ENCODE data around the gene UBC.
A peak's percentile ranks its signal among the peaks of the same experiment; 100 is the strongest.
"Not testable (repeated sequence)": the region's sequence is repeated elsewhere in the genome, so short reads cannot be mapped to it uniquely, and the experiment has no call there.

The UBC gene

DNA sequence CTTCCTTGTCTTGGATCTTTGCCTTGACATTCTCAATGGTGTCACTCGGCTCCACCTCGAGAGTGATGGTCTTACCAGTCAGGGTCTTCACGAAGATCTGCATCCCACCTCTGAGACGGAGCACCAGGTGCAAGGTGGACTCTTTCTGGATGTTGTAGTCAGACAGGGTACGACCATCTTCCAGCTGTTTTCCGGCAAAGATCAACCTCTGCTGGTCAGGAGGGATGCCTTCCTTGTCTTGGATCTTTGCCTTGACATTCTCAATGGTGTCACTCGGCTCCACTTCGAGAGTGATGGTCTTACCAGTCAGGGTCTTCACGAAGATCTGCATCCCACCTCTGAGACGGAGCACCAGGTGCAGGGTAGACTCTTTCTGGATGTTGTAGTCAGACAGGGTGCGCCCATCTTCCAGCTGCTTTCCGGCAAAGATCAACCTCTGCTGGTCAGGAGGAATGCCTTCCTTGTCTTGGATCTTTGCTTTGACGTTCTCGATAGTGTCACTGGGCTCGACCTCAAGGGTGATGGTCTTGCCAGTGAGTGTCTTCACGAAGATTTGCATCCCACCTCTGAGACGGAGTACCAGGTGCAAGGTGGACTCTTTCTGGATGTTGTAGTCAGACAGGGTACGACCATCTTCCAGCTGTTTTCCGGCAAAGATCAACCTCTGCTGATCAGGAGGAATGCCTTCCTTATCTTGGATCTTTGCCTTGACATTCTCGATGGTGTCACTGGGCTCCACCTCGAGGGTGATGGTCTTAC, 1.7 kb downstream of the UBC start:
- not testable (repeated sequence) for H3K27ac ChIP-seq (ENCODE audit: low read length); H3K9ac ChIP-seq (ENCODE audit: low read length in 2 of 2)
- peak overlapping the region; percentile 93 to 100 for H3K4me3 ChIP-seq (ENCODE audit: low read length in 2 of 2)

DNA sequence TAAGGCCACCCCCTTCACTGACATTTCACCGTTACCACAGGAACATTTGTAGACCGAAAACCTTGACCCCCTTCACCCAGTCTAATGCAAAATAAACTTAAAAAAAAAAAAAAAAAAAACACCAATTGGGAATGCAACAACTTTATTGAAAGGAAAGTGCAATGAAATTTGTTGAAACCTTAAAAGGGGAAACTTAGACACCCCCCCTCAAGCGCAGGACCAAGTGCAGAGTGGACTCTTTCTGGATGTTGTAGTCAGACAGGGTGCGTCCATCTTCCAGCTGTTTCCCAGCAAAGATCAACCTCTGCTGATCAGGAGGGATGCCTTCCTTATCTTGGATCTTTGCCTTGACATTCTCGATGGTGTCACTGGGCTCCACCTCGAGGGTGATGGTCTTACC, 2.9 kb downstream of the UBC start:
- not testable (repeated sequence) for H3K9me3 ChIP-seq (ENCODE audit: control insufficient read depth in 2 of 2, low read length in 2 of 2); H3K27me3 ChIP-seq (ENCODE audit: control insufficient read depth in 1 of 2, insufficient read depth in 2 of 2, low read length in 2 of 2)
- Histone ChIP-seq H3K9ac (ENCODE audit: low read length in 2 of 2) (peak overlapping the region in 1 of 2 donors; percentile 0), H3K4me3 (ENCODE audit: low read length in 2 of 2) (peak overlapping the region; percentile 23 to 66), H3K36me3 (ENCODE audit: control insufficient read depth in 2 of 2, insufficient read depth in 2 of 2, low read length in 2 of 2) (peaks cover 15 to 16% of the 10 kb centered on the region in 2 donors), H3K4me1 (ENCODE audit: control insufficient read depth, insufficient read depth, low read length) (peaks cover 49% of the 10 kb centered on the region), H3K27ac (ENCODE audit: low read length) (peak overlapping the region; percentile 3)

More for the DNA sequence above, 1.7 kb downstream of the UBC start:
- not testable (repeated sequence) for H3K27me3 ChIP-seq (ENCODE audit: control insufficient read depth in 1 of 2, insufficient read depth in 2 of 2, low read length in 2 of 2); H3K9me3 ChIP-seq (ENCODE audit: control insufficient read depth in 2 of 2, low read length in 2 of 2)
- Histone ChIP-seq H3K36me3 (ENCODE audit: control insufficient read depth in 2 of 2, insufficient read depth in 2 of 2, low read length in 2 of 2) (peaks cover 15 to 16% of the 10 kb centered on the region in 2 donors), H3K4me1 (ENCODE audit: control insufficient read depth, insufficient read depth, low read length) (peaks cover 56% of the 10 kb centered on the region)

DNA sequence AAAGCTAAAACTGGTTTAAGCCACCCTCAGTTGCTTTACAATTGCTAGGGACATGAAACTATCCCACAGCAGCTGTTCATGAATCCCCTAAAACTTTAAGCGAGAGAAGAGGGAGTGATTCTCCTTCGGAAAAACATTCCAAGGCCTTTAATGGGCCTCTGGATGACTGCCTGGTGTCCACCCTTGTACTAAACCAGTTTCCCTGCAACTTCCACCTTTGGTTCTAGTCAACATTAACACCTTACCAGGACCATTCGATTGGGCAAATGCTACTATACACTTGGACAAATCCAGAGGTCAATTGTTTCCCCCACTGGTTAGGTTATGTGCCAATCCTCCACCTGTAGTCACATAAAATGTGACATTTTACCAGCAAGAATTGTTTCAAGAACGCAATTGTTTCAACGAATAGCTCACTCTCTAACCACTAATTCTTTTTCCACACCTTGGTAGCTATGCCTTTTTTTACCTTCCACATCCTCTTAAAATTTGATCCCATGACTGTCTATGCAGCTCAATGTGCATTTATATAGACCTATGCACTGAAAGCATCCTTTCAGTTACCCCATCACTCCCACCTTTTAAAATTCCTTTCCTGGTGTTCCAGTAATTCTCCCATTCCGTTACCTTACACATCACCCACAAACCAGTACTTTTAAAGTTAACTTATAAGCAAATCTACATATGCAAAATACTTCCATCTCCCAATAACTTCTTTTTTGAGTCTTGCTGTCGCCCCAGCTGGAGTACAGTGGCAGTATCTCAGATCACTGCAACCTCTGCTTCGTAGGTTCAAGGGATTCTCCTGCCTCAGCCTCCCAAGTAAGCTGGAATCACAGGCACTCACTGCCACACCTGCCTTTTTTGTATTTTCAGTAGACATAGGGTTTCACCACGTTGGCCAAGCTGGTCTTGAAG, 3.6 kb downstream of the UBC start:
- H3K27ac ChIP-seq (ENCODE audit: low read length), result peak overlapping the region; percentile 12
- peaks cover 43% of the 10 kb centered on the region for H3K4me1 ChIP-seq (ENCODE audit: control insufficient read depth, insufficient read depth, low read length)
- H3K4me3 ChIP-seq (ENCODE audit: low read length in 2 of 2), result peak overlapping the region; percentile 23 to 66
- peak overlapping the region; percentile 0 to 3 for H3K9ac ChIP-seq (ENCODE audit: low read length in 2 of 2)
- no peaks in the 10 kb centered on the region for H3K9me3 ChIP-seq (ENCODE audit: control insufficient read depth in 2 of 2, low read length in 2 of 2)
- H3K36me3 ChIP-seq (ENCODE audit: control insufficient read depth in 2 of 2, insufficient read depth in 2 of 2, low read length in 2 of 2), result peaks cover 15 to 16% of the 10 kb centered on the region in 2 donors
- H3K27me3 ChIP-seq (ENCODE audit: control insufficient read depth in 1 of 2, insufficient read depth in 2 of 2, low read length in 2 of 2), result no peaks in the 10 kb centered on the region

DNA sequence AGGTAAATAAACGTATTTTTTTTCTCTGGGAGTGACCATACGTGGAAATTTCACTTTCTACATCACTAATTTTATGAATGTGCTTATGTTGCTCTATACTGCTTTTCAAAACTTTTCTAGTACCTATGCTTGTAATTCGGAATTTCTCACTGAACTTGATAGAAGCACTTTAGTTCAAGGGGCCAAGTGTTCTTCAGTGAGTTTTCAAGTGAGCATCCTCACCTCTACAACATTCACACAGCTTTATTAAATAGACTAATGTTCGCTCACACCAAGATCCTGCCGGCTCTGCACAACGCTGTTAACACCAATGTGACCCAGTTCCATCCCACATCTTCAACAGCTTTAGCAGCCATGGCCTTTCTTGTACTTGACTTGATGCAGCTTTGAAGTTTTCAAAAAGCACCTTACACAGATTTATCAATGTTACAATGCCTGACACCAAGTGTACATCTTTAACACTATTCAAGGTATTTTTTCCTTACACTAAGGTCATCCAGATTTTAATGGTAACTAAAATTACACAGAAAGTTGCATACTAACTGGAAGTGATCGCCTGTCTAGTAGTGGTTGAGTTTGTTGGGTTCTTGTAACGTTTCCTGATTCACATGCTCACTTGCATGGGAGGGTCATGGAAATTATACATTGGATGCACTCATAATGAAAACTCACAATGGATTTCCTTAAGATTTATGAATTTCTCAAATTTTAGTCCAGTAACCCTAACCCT, 4.5 kb downstream of the UBC start:
- no peaks in the 10 kb centered on the region for H3K9me3 ChIP-seq (ENCODE audit: control insufficient read depth in 2 of 2, low read length in 2 of 2)
- peaks cover 36% of the 10 kb centered on the region for H3K4me1 ChIP-seq (ENCODE audit: control insufficient read depth, insufficient read depth, low read length)
- H3K9ac ChIP-seq (ENCODE audit: low read length in 2 of 2), result peak overlapping the region in 1 of 2 donors; percentile 3
- H3K27ac ChIP-seq (ENCODE audit: low read length), result peak overlapping the region; percentile 12
- H3K36me3 ChIP-seq (ENCODE audit: control insufficient read depth in 2 of 2, insufficient read depth in 2 of 2, low read length in 2 of 2), result peaks cover 15 to 16% of the 10 kb centered on the region in 2 donors
- no peaks in the 10 kb centered on the region for H3K27me3 ChIP-seq (ENCODE audit: control insufficient read depth in 1 of 2, insufficient read depth in 2 of 2, low read length in 2 of 2)
- H3K4me3 ChIP-seq (ENCODE audit: low read length in 2 of 2), result peak overlapping the region in 1 of 2 donors; percentile 66

DNA sequence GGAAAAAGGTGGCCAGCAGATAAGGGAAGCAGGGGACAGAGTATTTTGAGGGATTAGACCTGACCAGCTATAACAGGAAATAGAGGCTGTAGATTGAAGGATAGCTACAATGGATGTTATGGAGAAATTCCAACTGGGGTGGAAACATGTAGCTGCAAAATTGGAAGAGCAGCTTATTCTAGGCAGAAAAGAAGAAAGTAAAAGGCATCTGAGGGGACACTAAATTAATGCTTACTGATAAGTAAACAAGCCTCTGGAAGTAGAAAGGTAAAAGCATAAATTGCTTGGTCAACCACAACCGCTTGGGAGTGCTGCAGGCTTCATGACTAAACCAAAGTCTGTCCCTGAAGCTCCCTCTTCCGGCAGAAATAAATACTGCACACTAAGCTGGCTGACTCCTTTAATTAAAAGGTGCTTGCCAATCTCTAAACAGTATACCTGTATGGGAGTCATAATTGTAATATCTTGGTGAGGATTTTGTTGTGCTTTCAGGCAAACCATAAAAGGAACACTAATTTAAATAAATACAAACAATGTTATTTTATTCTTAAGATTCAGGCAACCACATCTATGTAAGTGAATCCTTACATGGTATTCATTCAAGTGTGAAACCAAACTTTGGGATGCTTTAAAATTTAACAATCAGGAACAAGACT, 7.7 kb downstream of the UBC start:
- Histone ChIP-seq H3K36me3 (ENCODE audit: control insufficient read depth in 2 of 2, insufficient read depth in 2 of 2, low read length in 2 of 2) (peaks cover 7 to 12% of the 10 kb centered on the region in 2 donors), H3K27me3 (ENCODE audit: control insufficient read depth in 1 of 2, insufficient read depth in 2 of 2, low read length in 2 of 2) (no peaks in the 10 kb centered on the region), H3K9me3 (ENCODE audit: control insufficient read depth in 2 of 2, low read length in 2 of 2) (no peaks in the 10 kb centered on the region), H3K9ac (ENCODE audit: low read length in 2 of 2) (no peak overlapping the region), H3K27ac (ENCODE audit: low read length) (peak overlapping the region; percentile 41), H3K4me1 (ENCODE audit: control insufficient read depth, insufficient read depth, low read length) (peaks cover 31% of the 10 kb centered on the region), H3K4me3 (ENCODE audit: low read length in 2 of 2) (no peak overlapping the region)

DNA sequence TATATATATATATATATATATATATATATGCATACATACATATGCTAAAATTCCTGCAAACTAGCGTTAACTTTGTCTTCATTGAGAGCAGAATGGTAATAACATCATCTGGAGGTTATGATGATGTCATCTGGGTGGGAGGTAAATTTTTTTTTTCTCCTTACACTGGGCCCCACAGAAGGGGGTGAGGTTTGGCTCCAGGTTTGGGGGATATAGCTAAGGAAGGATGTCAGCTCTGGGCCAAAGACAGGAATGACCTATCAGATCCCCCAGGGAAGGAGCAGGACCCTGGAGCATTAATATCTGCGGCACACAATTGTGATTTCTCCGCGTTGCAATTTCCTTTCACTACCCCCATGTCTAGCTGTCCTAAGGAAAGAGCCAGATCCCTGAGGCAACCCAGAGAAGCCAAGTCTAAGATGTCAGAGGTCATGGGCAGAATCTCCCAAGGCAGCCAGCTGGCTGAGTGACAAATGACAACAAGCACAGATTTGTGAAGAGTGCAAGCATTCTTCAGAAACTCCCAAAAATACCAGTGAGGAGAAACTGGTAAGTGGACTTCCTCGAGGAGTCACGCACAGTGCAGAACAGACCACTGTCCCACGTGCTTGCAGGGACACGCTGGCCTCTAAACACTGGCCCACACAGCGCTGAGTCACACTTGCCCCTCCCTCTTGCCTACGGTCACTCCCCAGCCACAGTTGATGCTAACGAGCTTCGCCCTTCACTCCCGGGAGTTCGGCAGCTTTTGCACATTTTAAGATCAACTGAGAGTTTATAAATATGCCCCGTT, 9.9 kb downstream of the UBC start:
- Histone ChIP-seq H3K4me3 (ENCODE audit: low read length in 2 of 2) (peak overlapping the region; percentile 21 to 61), H3K9me3 (ENCODE audit: control insufficient read depth in 2 of 2, low read length in 2 of 2) (no peaks in the 10 kb centered on the region), H3K27ac (ENCODE audit: low read length) (peak overlapping the region; percentile 64), H3K9ac (ENCODE audit: low read length in 2 of 2) (peak overlapping the region in 1 of 2 donors; percentile 2), H3K27me3 (ENCODE audit: control insufficient read depth in 1 of 2, insufficient read depth in 2 of 2, low read length in 2 of 2) (no peaks in the 10 kb centered on the region), H3K4me1 (ENCODE audit: control insufficient read depth, insufficient read depth, low read length) (peaks cover 12% of the 10 kb centered on the region), H3K36me3 (ENCODE audit: control insufficient read depth in 2 of 2, insufficient read depth in 2 of 2, low read length in 2 of 2) (no peaks in the 10 kb centered on the region)

DNA sequence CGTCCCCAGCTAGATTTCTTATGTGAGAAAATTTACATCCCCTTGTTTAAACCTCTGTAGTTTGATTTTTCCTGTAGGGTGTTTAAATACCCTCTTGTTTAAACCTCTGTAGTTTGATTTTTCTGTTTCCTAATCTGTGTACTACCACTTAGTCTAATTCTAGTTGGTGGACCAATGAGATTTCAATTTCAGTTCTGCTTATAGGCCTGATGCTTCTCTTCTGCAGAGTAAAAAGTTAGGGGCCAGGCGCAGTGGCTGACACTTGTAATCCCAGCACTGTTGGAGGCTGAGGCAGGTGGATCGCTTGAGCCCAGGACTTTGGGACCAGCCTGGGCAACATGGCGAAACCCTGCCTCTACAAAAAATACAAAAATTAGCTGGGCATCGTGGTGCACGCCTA, 11.5 kb downstream of the UBC start:
- H3K27me3 ChIP-seq (ENCODE audit: control insufficient read depth in 1 of 2, insufficient read depth in 2 of 2, low read length in 2 of 2), result no peaks in the 10 kb centered on the region
- no peaks in the 10 kb centered on the region for H3K36me3 ChIP-seq (ENCODE audit: control insufficient read depth in 2 of 2, insufficient read depth in 2 of 2, low read length in 2 of 2)
- no peak overlapping the region for H3K9ac ChIP-seq (ENCODE audit: low read length in 2 of 2)
- no peak overlapping the region for H3K4me3 ChIP-seq (ENCODE audit: low read length in 2 of 2)
- H3K9me3 ChIP-seq (ENCODE audit: control insufficient read depth in 2 of 2, low read length in 2 of 2), result no peaks in the 10 kb centered on the region
- H3K4me1 ChIP-seq (ENCODE audit: control insufficient read depth, insufficient read depth, low read length), result peaks cover 11% of the 10 kb centered on the region
- no peak overlapping the region for H3K27ac ChIP-seq (ENCODE audit: low read length)

DNA sequence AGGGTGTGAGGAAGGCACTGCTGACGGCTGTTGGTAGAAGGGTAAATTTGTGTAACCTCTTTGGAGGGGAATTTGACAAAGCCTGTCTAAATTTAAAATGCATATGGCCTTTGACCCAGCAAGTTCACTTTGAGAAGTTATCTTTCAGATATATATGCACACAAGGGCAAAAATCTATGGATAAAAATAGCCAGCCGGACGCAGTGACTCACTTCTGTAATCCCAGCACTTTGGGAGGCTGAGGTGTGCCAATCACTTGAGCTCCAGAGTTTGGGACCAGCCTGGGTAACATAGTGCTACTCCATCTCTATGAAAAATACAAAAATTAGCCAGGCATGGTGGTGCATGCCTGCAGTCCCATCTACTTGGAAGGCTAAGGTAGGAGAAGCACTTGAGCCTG, 13.4 kb downstream of the UBC start:
- Histone ChIP-seq H3K27me3 (ENCODE audit: control insufficient read depth in 1 of 2, insufficient read depth in 2 of 2, low read length in 2 of 2) (no peaks in the 10 kb centered on the region), H3K9ac (ENCODE audit: low read length in 2 of 2) (no peak overlapping the region), H3K9me3 (ENCODE audit: control insufficient read depth in 2 of 2, low read length in 2 of 2) (no peaks in the 10 kb centered on the region), H3K36me3 (ENCODE audit: control insufficient read depth in 2 of 2, insufficient read depth in 2 of 2, low read length in 2 of 2) (no peaks in the 10 kb centered on the region), H3K27ac (ENCODE audit: low read length) (no peak overlapping the region), H3K4me1 (ENCODE audit: control insufficient read depth, insufficient read depth, low read length) (peaks cover 11% of the 10 kb centered on the region), H3K4me3 (ENCODE audit: low read length in 2 of 2) (no peak overlapping the region)

DNA sequence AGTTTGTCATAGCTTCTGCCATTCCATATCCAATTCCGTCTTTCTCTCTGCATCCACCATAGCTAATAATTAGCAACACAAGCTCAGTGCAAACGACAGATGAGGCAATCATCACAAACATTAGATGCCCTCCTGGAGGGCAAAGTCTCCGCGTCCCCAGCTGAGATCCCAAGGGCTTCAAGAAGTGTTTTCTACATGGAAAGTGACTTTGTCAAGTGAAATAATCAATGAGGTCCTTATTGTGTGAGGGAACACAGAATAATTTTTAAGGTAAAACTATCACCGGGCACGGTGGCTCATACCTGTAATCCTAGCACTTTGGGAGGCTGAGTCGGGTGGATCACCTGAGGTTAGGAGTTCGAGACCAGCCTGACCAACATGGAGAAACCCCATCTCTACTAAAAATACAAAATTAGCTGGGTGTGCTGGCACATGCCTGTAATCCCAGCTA, 14.1 kb downstream of the UBC start:
- H3K27ac ChIP-seq (ENCODE audit: low read length); H3K9ac ChIP-seq (ENCODE audit: low read length in 2 of 2); H3K27me3 ChIP-seq (ENCODE audit: control insufficient read depth in 1 of 2, insufficient read depth in 2 of 2, low read length in 2 of 2); H3K36me3 ChIP-seq (ENCODE audit: control insufficient read depth in 2 of 2, insufficient read depth in 2 of 2, low read length in 2 of 2); H3K9me3 ChIP-seq (ENCODE audit: control insufficient read depth in 2 of 2, low read length in 2 of 2); H3K4me3 ChIP-seq (ENCODE audit: low read length in 2 of 2): not testable (repeated sequence)
- H3K4me1 ChIP-seq (ENCODE audit: control insufficient read depth, insufficient read depth, low read length), result peaks cover 11% of the 10 kb centered on the region

All from stomach smooth muscle (tissue), 2 donors.